ENCODE data around the gene SLC37A1.

- TF ChIP-seq CTCF (conservative IDR thresholded peaks at IDR 0.05; ENCODE audit: low read length) = no peak
- no peak for TF ChIP-seq EZH2phosphoT487 (IDR thresholded peaks at IDR 0.05; ENCODE audit: borderline replicate concordance)
These were observed 70.6 kb downstream of the SLC37A1 start for GRCh38 chr21:42584296-42584641.

Measured in Loucy (cell line).